ENCODE measurements around the gene MXI1. TPM values are rescaled to one million over a fixed set of nuclear protein-coding genes. Genes with fewer than 3 reads are reported as not detected.

The MXI1 gene
- total RNA-seq, 1 donor from 2014 or later = 23.5 TPM

DNA sequence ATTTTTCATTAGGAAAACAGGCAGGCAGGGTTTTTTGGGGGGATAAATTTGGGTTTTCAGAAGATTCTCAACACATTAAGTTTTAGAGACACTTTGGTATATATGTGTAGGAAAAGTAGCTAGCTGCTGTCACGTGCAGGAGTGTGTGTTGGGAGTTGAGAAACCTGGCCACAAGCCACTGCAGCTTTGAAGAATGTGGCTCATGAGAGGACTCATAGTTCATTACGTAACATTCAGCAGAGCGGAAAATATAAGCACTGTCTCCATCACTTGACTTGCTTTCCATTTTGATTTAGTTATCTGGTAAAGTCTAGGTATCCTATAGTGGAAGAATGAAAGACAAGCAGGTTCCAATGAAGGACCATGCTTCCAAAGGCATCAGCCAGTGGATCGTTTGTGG lies 66.1 kb downstream of the MXI1 start:
- Histone ChIP-seq H3K79me2 (ENCODE audit: low read depth) (no peaks in the 10 kb centered on the region), H3K9me3 (ENCODE audit: low read depth) (no peaks in the 10 kb centered on the region), H3K4me1 (peaks cover 14% of the 10 kb centered on the region), H4K20me1 (ENCODE audit: low read depth) (peaks cover 17% of the 10 kb centered on the region), H3K4me2 (no peak overlapping the region), H3F3A (ENCODE audit: low read depth) (peaks cover 5% of the 10 kb centered on the region), H3K36me3 (no peaks in the 10 kb centered on the region), H3K27ac (no peak overlapping the region), H3K9ac (no peak overlapping the region), H2AFZ (replicated peaks) (no peak overlapping the region), H3K4me3 (no peak overlapping the region), H3K27me3 (no peaks in the 10 kb centered on the region)
- TF ChIP-seq CTCF (IDR thresholded peaks at IDR 0.05) = no peak
- no peak for TF ChIP-seq EZH2phosphoT487 (IDR thresholded peaks at IDR 0.05)
- TF ChIP-seq EZH2 (IDR thresholded peaks at IDR 0.05) = no peak
- Mint-ChIP-seq H3K9me3 (no peaks in the 10 kb centered on the region), H3K4me3 (no peak overlapping the region), H3K36me3 (no peaks in the 10 kb centered on the region), H3K27me3 (ENCODE audit: insufficient read depth, low read depth) (no peaks in the 10 kb centered on the region), H3K27ac (no peak overlapping the region), H3K4me1 (peaks cover 15% of the 10 kb centered on the region)
- no peak for DNase-seq (ENCODE audit: low spot score)

- H3F3A ChIP-seq (ENCODE audit: low read depth) = peaks cover 5% of the 10 kb centered on the region
- H2AFZ ChIP-seq (replicated peaks) = no peak overlapping the region
- peak overlapping the region; percentile 36 for H3K4me2 ChIP-seq
- Mint-ChIP-seq H3K9me3 (no peaks in the 10 kb centered on the region), H3K27ac (no peak overlapping the region), H3K4me1 (peaks cover 18% of the 10 kb centered on the region), H3K4me3 (no peak overlapping the region), H3K36me3 (no peaks in the 10 kb centered on the region), H3K27me3 (ENCODE audit: insufficient read depth, low read depth) (no peaks in the 10 kb centered on the region)
- H3K79me2 ChIP-seq (ENCODE audit: low read depth) = no peaks in the 10 kb centered on the region
- no peak overlapping the region for H3K9ac ChIP-seq
- no peaks in the 10 kb centered on the region for H3K36me3 ChIP-seq
- no peak for DNase-seq (ENCODE audit: low spot score)
- peaks cover 14% of the 10 kb centered on the region for H4K20me1 ChIP-seq (ENCODE audit: low read depth)
- no peak for TF ChIP-seq EZH2phosphoT487 (IDR thresholded peaks at IDR 0.05)
- TF ChIP-seq CTCF (IDR thresholded peaks at IDR 0.05) = no peak
- TF ChIP-seq EZH2 (IDR thresholded peaks at IDR 0.05) = no peak
- no peak overlapping the region for H3K4me3 ChIP-seq
- H3K27ac ChIP-seq = no peak overlapping the region
- no peaks in the 10 kb centered on the region for H3K9me3 ChIP-seq (ENCODE audit: low read depth)
- peaks cover 14% of the 10 kb centered on the region for H3K4me1 ChIP-seq
- H3K27me3 ChIP-seq = no peaks in the 10 kb centered on the region
Observed at GRCh38 chr10:110274072-110274627, 66.7 kb downstream of the MXI1 start.

- H4K20me1 ChIP-seq (ENCODE audit: low read depth) = peaks cover 9% of the 10 kb centered on the region
- no peak overlapping the region for H3K27ac ChIP-seq
- no peak for TF ChIP-seq EZH2phosphoT487 (IDR thresholded peaks at IDR 0.05)
- no peak for TF ChIP-seq EZH2 (IDR thresholded peaks at IDR 0.05)
- no peak for TF ChIP-seq CTCF (IDR thresholded peaks at IDR 0.05)
- no peaks in the 10 kb centered on the region for H3K9me3 Mint-ChIP-seq
- H3K9me3 ChIP-seq (ENCODE audit: low read depth) = no peaks in the 10 kb centered on the region
- no peak overlapping the region for H3K9ac ChIP-seq
- peaks cover 14% of the 10 kb centered on the region for H3K4me1 ChIP-seq
- H3K36me3 Mint-ChIP-seq = no peaks in the 10 kb centered on the region
- H3K4me2 ChIP-seq = peak overlapping the region; percentile 36
- no peaks in the 10 kb centered on the region for H3K27me3 ChIP-seq
- no peaks in the 10 kb centered on the region for H3K79me2 ChIP-seq (ENCODE audit: low read depth)
- no peak for DNase-seq (ENCODE audit: low spot score)
- H3F3A ChIP-seq (ENCODE audit: low read depth) = peaks cover 5% of the 10 kb centered on the region
- H3K27ac Mint-ChIP-seq = no peak overlapping the region
- H3K4me3 Mint-ChIP-seq = no peak overlapping the region
- H3K4me1 Mint-ChIP-seq = peaks cover 21% of the 10 kb centered on the region
- H2AFZ ChIP-seq (replicated peaks) = no peak overlapping the region
- no peaks in the 10 kb centered on the region for H3K36me3 ChIP-seq
- H3K27me3 Mint-ChIP-seq (ENCODE audit: insufficient read depth, low read depth) = no peaks in the 10 kb centered on the region
- no peak overlapping the region for H3K4me3 ChIP-seq
Observed at GRCh38 chr10:110274647-110275046, 67.2 kb downstream of the MXI1 start.
